GM12801 (cell line): Measurements from ENCODE around the gene SEMA4B.

Experiments
- TF ChIP-seq, protein P1 (sequence below): IDR thresholded peaks from one replicate; pipeline ENCODE4 v1.5.1; 2011; ENCODE audit warnings: control low read depth; ENCODE audit not compliant: insufficient read length; ENCODE audit errors: extremely low read depth

Gene SEMA4B

DNA sequence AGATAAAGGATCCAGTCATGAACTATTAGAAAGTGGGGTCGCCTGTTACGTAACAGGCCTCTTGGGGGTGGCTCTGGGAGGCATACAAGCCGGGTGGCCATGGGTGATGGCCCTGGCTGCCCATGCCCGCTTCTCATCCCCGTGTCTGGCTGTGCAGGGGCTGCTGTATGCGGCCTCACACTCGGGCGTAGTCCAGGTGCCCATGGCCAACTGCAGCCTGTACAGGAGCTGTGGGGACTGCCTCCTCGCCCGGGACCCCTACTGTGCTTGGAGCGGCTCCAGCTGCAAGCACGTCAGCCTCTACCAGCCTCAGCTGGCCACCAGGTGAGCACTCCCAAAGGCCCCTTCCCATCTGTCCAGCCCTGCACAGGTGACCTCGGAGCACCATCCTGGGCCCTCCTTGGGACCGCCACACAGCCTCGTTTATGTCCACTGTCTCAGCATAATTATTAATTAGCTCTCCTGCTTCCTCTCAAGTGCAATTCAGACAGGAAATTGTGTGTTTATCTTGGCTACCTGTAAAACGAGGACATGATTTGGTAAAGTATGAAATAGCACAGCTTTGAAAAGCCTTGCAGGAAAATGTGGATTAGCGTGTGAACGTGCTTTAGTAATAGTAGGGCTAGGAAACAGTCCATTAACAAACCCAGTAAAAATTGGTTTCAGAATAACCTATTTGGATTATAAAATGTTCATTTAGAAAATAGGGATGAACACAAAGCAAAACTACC lies 24.5 kb downstream of the SEMA4B start:
- TF ChIP-seq, protein P1, sequence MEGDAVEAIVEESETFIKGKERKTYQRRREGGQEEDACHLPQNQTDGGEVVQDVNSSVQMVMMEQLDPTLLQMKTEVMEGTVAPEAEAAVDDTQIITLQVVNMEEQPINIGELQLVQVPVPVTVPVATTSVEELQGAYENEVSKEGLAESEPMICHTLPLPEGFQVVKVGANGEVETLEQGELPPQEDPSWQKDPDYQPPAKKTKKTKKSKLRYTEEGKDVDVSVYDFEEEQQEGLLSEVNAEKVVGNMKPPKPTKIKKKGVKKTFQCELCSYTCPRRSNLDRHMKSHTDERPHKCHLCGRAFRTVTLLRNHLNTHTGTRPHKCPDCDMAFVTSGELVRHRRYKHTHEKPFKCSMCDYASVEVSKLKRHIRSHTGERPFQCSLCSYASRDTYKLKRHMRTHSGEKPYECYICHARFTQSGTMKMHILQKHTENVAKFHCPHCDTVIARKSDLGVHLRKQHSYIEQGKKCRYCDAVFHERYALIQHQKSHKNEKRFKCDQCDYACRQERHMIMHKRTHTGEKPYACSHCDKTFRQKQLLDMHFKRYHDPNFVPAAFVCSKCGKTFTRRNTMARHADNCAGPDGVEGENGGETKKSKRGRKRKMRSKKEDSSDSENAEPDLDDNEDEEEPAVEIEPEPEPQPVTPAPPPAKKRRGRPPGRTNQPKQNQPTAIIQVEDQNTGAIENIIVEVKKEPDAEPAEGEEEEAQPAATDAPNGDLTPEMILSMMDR = no peak

DNA sequence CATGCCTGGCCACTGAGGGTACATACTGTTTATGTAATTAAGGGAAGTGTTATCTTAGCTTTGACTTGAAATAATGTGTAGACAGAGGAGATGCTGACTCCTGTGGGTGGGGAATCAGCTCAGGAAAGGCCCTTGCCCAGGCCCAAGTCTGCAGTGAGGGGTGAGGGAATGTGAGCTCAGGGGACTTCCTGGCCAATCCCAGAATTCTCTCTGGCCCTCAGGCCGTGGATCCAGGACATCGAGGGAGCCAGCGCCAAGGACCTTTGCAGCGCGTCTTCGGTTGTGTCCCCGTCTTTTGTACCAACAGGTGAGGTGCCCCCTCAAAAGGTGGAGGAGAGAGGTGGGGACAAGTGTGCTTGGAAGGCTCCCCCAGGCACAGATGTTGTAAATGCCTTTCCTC lies 26.2 kb downstream of the SEMA4B start:
- TF ChIP-seq, protein P1 = no peak

DNA sequence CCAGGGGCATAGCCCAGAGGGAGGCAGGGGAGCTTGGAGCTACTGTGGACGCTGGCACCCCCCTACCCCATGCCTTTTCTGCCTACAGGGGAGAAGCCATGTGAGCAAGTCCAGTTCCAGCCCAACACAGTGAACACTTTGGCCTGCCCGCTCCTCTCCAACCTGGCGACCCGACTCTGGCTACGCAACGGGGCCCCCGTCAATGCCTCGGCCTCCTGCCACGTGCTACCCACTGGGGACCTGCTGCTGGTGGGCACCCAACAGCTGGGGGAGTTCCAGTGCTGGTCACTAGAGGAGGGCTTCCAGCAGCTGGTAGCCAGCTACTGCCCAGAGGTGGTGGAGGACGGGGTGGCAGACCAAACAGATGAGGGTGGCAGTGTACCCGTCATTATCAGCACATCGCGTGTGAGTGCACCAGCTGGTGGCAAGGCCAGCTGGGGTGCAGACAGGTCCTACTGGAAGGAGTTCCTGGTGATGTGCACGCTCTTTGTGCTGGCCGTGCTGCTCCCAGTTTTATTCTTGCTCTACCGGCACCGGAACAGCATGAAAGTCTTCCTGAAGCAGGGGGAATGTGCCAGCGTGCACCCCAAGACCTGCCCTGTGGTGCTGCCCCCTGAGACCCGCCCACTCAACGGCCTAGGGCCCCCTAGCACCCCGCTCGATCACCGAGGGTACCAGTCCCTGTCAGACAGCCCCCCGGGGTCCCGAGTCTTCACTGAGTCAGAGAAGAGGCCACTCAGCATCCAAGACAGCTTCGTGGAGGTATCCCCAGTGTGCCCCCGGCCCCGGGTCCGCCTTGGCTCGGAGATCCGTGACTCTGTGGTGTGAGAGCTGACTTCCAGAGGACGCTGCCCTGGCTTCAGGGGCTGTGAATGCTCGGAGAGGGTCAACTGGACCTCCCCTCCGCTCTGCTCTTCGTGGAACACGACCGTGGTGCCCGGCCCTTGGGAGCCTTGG lies 27.0 kb downstream of the SEMA4B start:
- TF ChIP-seq, protein P1 = no peak

DNA sequence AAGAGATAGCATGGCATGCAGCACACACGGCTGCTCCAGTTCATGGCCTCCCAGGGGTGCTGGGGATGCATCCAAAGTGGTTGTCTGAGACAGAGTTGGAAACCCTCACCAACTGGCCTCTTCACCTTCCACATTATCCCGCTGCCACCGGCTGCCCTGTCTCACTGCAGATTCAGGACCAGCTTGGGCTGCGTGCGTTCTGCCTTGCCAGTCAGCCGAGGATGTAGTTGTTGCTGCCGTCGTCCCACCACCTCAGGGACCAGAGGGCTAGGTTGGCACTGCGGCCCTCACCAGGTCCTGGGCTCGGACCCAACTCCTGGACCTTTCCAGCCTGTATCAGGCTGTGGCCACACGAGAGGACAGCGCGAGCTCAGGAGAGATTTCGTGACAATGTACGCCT lies 27.8 kb downstream of the SEMA4B start:
- TF ChIP-seq, protein P1 = no peak

DNA sequence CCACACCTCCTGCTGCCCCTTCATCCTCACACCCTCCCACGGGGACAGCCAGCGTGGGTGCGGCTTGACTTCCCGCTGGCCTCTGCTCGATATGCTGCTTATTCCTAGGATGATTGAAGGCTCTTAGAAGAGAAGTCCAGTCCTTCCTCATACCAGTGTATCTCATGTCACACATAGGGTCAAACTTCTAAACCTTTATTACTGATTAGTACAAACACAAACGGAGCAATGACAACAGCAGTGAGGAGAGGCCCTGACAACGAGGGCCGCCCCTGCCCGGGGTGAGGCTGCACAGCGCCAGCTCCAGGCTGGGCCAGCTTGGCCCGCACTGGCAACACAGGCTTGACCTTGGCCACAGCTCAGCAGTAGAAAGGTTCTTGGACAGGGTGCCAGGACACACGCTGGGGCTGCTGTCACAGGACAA lies 29.0 kb downstream of the SEMA4B start:
- TF ChIP-seq, protein P1 = no peak

DNA sequence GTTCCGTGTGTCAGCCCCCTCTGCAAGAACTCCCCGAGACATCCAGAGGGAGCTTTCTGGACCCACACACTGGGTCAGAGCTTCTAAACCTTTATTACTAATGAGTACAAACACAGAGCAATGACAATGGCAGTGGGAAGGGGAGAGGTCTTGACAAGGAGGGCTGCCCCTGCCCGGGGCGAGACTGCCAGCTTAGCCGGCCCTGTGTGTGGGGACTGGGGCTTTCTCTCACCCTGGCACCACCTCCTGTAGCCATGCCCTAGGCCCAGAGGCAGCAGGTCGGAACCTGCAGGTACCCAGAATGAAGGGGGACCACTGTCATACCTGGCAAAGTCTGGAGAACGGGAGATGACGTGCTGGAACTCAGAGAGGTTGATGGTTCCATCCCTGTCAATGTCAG lies 29.5 kb downstream of the SEMA4B start:
- TF ChIP-seq, protein P1 = no peak

DNA sequence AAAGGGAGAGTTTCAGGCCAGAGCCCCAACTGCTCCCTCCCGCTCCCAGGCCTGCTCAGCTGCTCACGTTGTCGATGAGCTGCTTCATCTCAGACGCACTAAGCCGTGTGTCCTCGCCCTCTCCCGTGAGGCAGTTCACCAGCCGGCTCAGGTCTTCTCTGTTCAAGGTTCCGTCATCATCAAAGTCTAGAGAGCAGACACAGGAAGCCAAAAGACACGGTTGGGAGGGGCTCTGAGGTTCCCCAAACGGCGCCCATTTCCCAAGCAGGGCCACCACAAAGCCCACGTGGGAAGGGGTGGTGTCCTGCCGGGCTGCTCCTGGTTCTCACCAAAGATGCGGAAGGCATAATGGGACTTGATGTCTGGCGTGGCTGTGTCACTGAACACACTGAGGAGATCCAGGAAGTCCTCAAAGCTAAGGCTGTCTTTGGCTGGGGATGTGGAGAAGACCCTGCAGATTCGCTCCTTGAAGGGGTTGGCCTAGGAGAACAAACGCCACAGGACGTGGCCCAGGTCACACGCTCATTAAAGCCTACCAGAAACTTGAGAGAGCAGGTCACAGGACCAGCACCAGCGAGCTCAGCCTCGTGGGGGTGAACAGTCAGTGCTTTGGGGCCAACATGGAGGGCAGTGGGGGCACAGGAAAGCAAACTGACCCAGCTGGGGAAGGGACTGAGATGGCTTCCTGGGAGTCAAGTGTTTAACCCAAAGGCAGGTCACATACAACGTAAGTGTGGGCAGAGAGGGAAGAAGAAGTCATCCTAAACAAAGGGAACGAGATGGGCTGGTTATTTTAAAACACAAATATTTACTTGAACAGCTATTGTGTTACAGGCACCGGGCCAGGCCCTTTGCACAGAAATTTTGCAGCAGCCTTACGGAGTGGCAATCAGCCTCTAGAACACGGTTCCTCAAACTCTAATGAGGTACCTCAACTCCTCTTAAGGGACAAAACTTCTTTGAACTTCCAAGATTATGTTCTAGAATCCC lies 30.2 kb downstream of the SEMA4B start:
- TF ChIP-seq, protein P1 = no peak
